ENCODE measurements around the gene UBQLN2. TPM values are rescaled to one million over a fixed set of nuclear protein-coding genes. Genes with fewer than 3 reads are reported as not detected.
"Not testable (repeated sequence)": the region's sequence is repeated elsewhere in the genome, so short reads cannot be mapped to it uniquely, and the experiment has no call there.

The UBQLN2 gene
- total and polyA plus RNA-seq, 2 donors from 2014 or later, result 16.4 to 31.9 TPM

DNA sequence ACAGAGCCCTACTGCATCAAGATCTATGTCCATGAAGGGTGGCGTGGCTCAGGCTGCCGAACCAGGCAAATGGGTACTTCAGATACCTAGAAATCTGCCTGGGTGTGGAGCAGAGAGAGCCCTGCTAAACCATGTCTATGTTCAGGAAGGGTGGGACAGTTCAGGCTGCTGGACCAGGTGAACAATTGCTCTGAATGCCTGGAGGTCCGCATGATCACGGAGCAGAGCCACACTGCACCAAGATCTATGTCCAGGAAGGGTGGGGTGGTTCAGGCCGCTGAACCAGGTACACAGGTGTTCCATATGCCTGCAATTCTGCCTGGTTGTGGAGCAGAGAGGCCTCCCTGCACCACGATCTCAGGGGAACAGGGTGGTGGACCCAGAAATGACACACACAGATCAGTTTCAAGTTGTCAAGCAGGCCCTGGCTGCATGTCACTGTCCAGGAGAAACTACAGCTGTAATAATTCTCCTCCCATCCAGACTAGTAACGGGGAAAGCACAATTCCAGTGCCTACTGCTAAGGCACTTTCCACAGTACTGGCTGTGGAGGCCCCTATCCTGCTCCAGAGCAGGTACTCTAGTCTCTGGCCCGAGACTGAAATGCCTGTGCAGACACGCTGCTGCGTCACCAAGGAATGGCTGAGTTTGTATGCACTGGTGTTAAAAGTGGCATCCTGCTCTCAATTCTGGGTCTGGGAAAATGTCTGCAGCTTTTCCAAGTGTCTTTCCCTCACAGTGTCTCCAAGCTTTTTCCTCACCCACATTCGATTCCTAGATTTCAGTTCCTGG is 25.2 kb downstream of the UBQLN2 start:
- Histone ChIP-seq H3K27ac (ENCODE audit: low read depth in 2 of 2, low read length in 2 of 2) (no peak overlapping the region), H3K9me3 (ENCODE audit: control insufficient read depth in 2 of 3, insufficient read depth in 1 of 3, low read length in 3 of 3) (peaks cover 0 to 2% (median 0%) of the 10 kb centered on the region in 3 donors), H3K4me3 (ENCODE audit: low read length in 3 of 3) (no peak overlapping the region), H3K4me1 (ENCODE audit: control insufficient read depth in 2 of 3, insufficient read depth in 2 of 3, low read depth in 1 of 3, low read length in 3 of 3) (no peaks in the 10 kb centered on the region), H3K36me3 (ENCODE audit: control insufficient read depth in 2 of 3, insufficient read depth in 3 of 3, low read length in 3 of 3) (no peaks in the 10 kb centered on the region), H3K27me3 (ENCODE audit: control insufficient read depth, insufficient read depth, low read length) (no peaks in the 10 kb centered on the region), H3K9ac (ENCODE audit: low read length in 3 of 3) (no peak overlapping the region)
- FAIRE-seq, result no peak
- no peak for DNase-seq
- TF ChIP-seq, protein P1, sequence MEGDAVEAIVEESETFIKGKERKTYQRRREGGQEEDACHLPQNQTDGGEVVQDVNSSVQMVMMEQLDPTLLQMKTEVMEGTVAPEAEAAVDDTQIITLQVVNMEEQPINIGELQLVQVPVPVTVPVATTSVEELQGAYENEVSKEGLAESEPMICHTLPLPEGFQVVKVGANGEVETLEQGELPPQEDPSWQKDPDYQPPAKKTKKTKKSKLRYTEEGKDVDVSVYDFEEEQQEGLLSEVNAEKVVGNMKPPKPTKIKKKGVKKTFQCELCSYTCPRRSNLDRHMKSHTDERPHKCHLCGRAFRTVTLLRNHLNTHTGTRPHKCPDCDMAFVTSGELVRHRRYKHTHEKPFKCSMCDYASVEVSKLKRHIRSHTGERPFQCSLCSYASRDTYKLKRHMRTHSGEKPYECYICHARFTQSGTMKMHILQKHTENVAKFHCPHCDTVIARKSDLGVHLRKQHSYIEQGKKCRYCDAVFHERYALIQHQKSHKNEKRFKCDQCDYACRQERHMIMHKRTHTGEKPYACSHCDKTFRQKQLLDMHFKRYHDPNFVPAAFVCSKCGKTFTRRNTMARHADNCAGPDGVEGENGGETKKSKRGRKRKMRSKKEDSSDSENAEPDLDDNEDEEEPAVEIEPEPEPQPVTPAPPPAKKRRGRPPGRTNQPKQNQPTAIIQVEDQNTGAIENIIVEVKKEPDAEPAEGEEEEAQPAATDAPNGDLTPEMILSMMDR (IDR thresholded peaks at IDR 0.05; ENCODE audit: borderline replicate concordance, extremely low read depth, insufficient read depth), result no peak
- intact Hi-C loops (cut with DNase I), result no loop called here

DNA sequence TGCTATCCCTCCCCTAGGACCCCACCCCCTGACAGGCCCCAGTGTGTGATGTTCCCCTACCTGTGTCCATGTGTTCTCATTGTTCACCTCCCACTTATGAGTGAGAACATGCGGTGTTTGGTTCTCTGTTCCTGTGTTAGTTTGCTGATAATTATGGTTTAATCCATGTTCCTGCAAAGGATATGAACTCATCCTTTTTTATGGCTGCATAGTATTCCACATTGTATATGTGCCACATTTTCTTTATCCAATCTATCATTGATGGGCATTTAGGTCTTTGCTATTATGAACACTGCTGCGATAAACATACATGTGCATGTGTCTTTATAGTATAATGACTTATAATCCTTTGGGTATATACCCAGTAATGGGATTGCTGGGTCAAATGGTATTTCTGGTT is 28.4 kb downstream of the UBQLN2 start:
- H3K4me3 ChIP-seq (ENCODE audit: low read length in 3 of 3); H3K9ac ChIP-seq (ENCODE audit: low read length in 3 of 3); H3K36me3 ChIP-seq (ENCODE audit: control insufficient read depth in 2 of 3, insufficient read depth in 3 of 3, low read length in 3 of 3); FAIRE-seq; intact Hi-C loops (cut with DNase I); H3K4me1 ChIP-seq (ENCODE audit: control insufficient read depth in 2 of 3, insufficient read depth in 2 of 3, low read depth in 1 of 3, low read length in 3 of 3); DNase-seq; H3K9me3 ChIP-seq (ENCODE audit: control insufficient read depth in 2 of 3, insufficient read depth in 1 of 3, low read length in 3 of 3); H3K27me3 ChIP-seq (ENCODE audit: control insufficient read depth, insufficient read depth, low read length); H3K27ac ChIP-seq (ENCODE audit: low read depth in 2 of 2, low read length in 2 of 2): not testable (repeated sequence)

DNA sequence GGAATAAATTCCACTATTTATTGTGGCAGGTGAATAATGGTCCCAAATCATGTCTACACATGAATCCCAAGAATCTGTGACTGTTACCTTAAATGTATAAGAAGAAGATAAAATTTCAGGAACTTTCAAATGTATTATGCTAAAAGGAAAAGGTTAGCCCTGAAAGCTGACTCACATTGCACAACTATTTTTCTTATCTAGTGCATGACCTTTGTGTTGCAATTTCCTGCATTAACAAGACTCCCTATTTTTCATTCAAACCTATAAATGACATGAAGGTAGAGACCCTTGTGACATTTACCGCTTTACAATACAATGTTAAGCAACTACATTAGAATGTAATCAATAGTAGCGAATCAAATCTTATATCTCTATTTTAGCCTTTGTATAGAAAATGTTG is 36.7 kb downstream of the UBQLN2 start:
- H3K27me3 ChIP-seq (ENCODE audit: control insufficient read depth, insufficient read depth, low read length), result peaks cover 2% of the 10 kb centered on the region
- TF ChIP-seq, protein P1 (IDR thresholded peaks at IDR 0.05; ENCODE audit: borderline replicate concordance, extremely low read depth, insufficient read depth), result no peak
- intact Hi-C loops (cut with DNase I), result no loop called here
- no peaks in the 10 kb centered on the region for H3K36me3 ChIP-seq (ENCODE audit: control insufficient read depth in 2 of 3, insufficient read depth in 3 of 3, low read length in 3 of 3)
- H3K9me3 ChIP-seq (ENCODE audit: control insufficient read depth in 2 of 3, insufficient read depth in 1 of 3, low read length in 3 of 3), result no peaks in the 10 kb centered on the region
- H3K4me1 ChIP-seq (ENCODE audit: control insufficient read depth in 2 of 3, insufficient read depth in 2 of 3, low read depth in 1 of 3, low read length in 3 of 3), result no peaks in the 10 kb centered on the region
- H3K4me3 ChIP-seq (ENCODE audit: low read length in 3 of 3), result no peak overlapping the region
- H3K9ac ChIP-seq (ENCODE audit: low read length in 3 of 3), result no peak overlapping the region
- no peak overlapping the region for H3K27ac ChIP-seq (ENCODE audit: low read depth in 2 of 2, low read length in 2 of 2)
- no peak for FAIRE-seq
- no peak for DNase-seq

DNA sequence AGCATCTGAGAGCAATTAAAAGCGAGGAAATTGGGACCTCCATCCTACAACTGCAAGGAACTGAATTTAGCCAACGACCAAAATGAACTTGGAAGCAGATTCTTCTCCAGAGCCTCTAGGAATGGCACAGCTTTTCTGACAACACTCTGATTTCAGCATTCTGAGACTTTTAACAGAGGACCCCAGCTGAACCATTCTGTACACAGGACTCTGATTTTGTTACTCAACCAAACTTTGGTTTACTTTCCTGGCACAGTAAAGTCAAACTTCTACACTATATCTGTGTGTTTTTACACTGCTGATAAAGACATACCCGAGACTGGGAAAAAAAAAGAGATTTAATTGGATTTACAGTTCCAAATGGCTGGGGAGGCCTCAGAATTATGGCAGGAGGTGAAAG is 37.6 kb downstream of the UBQLN2 start:
- TF ChIP-seq, protein P1 (IDR thresholded peaks at IDR 0.05; ENCODE audit: borderline replicate concordance, extremely low read depth, insufficient read depth), result no peak
- Histone ChIP-seq H3K4me1 (ENCODE audit: control insufficient read depth in 2 of 3, insufficient read depth in 2 of 3, low read depth in 1 of 3, low read length in 3 of 3) (no peaks in the 10 kb centered on the region), H3K27me3 (ENCODE audit: control insufficient read depth, insufficient read depth, low read length) (peaks cover 2% of the 10 kb centered on the region), H3K9me3 (ENCODE audit: control insufficient read depth in 2 of 3, insufficient read depth in 1 of 3, low read length in 3 of 3) (peaks cover 0 to 4% (median 0%) of the 10 kb centered on the region in 3 donors), H3K4me3 (ENCODE audit: low read length in 3 of 3) (no peak overlapping the region), H3K9ac (ENCODE audit: low read length in 3 of 3) (no peak overlapping the region), H3K36me3 (ENCODE audit: control insufficient read depth in 2 of 3, insufficient read depth in 3 of 3, low read length in 3 of 3) (no peaks in the 10 kb centered on the region), H3K27ac (ENCODE audit: low read depth in 2 of 2, low read length in 2 of 2) (no peak overlapping the region)
- DNase-seq, result no peak
- FAIRE-seq, result no peak
- intact Hi-C loops (cut with DNase I), result no loop called here

All from kidney (tissue), 14 donors.